Activated CD4-positive, alpha-beta T cell treated with anti-CD3 and anti-CD28 coated beads for 48 hours (primary cell): ENCODE measurements around the gene NID1.
"Not testable (repeated sequence)": the region's sequence is repeated elsewhere in the genome, so short reads cannot be mapped to it uniquely, and the experiment has no call there.

Experiments used
- DNase-seq: peaks from one replicate; pipeline ENCODE4 v3.0.0-alpha.2; 2020

The NID1 gene

DNA sequence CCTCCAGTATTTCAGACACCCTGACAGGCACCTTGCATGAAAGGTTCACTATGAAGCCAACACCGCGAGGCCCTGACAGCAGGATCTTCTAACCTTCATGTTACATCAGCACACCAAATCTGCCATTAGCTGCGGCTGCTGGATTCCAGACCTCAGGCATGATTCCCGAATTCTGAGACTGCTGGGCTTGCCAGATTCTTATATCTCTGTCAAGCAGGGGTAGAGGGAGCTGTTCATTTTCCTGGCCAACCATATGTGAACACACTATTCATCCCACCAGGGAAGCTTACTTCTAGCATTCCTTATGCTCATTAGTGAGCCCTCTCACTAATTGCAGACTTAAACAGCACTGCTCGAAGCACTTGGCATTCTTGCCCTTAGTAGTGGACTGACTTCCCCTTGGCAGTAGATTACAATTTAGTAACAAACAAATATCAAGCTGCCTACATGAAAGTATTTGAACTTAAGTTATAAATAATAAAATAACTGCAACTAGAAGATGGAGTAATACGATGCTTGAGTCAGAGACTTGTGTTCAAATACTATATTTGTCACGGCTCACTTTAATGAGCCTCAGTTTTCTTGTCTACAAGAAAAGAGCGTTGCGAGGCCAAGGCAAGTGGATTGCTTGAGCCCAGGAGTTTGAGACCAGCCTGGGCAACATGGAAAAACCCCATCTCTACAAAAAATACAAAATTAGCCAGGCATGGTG lies 43.3 kb downstream of the NID1 start:
- no peak for DNase-seq

DNA sequence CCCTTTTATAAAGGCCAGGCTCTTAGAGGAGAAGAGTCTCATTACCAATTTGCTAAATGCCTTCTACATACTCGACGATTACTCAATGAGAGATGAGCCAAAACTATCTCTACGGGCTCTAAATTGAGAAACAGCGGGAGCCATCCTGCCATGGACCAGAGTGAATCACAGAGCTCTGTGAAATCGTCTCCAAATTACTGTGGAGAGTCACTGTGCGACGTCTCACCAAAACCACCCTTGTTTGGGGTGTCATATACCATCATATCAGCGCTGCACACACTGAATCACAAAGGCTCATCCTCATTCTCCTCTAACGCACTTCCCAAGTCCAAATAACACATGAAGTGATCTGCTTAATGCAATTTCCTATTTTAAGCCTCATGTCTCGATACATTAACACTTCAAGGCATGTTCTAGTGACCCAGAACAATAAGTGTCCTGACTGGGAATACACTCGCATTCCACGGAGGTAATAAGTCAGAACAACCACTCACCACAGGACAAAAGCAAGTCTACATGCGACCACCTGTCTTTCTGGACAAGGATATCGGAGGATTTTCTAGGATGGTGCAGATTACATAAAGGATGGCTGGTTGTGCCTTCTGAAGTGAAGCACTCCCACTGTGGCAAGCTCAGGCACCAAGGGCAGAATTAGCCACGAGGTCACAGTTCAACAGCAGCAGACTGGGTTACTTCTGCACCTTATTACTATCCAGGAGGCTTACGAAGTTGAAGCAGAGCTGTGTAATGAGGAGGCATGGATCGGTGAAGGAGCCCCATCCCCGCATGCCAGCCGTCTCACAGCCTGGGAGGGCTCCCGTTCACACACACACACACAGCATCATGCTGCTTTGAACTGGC lies 44.3 kb downstream of the NID1 start:
- no peak for DNase-seq

DNA sequence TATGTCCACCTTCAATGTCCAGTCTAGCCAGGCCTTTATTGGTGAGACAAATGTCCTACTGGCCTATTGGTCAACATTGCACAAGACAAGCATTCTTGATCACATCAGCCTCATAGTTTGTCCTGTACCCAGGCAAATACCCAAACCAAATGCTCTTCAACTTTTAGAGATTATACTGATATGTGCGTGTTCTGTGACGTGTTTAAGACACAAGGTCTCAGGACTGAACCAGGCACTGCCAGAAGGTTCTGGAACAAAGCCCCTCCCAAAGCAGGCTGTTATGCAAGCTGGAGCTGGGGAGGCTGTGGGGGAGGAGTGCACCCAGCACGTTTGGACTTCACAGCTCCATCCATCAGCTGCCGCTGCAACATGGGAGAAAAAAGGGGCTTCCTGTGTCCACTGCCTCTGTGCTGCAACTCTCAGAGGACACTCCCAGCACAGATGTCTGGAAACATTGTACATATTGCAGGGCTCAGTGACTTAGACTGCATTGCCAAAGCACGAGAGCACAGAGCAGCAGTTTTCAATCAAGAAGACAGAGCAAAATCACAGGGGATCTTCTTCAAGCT lies 45.9 kb downstream of the NID1 start:
- no peak for DNase-seq

DNA sequence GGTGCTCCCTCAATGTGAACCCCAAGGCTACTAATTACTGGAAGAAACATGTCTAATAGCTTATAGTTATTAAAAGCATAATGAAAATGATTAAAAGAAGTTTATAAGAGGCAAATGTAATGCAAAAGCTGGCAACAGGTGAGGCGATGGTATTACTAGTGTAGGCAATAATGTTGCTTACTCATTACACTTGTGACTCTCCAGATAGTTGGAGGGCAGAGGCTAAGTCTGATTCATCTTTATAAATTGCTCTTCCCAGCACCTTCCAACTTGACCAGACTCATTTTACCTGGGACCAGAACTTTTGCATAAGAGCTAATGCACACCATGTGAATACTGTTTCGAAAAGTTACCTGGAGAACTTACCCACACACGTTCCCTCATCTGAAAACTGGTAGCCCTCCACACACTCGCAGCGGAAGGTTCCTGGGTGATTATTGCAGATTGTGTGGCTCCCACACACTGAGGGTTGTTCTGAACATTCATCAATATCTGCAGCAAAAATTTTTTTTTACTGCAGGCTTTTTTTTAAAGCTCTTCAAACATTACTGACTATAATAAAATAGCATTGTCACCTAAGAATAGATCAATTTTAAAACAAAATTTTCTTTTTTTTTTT lies 48.0 kb downstream of the NID1 start:
- no peak for DNase-seq

DNA sequence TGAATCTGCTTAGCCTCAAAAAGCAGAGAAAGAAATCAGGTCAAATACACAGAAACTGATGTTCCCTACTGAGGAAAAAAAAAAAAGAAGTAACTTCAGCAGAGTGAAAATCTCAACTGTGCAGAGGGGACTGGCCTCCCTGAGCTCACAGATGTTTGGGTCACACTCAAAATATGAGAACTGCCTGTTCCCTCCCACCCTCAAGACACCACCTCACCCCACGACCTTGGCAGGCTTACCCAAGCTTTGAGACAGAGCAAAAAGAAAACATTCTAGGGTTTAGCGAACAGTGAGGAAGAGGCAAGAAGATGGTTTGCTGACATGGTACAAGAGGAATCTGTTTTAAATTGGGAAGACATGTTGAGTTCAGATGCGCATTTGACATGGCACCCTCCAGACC lies 48.8 kb downstream of the NID1 start:
- DNase-seq, result no peak

DNA sequence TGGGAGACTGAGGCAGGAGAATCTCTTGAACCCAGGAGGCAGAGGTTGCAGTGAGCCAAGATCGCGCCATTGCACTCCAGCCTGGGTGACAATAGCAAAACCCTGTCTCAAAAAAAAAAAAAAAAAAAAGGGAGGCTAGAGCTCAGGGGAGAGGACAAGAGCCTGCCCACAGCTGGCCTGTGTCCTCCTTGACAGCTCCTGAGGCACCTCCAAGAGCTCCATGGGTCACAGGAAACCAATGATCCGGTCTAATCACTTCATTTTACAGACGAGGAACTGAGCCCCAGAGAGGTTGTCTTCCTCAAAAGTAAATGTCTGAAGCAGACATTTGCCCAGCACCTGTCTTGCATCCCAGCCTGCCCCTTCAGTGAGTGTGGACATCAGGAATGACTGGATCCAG lies 49.4 kb downstream of the NID1 start:
- DNase-seq, result no peak

DNA sequence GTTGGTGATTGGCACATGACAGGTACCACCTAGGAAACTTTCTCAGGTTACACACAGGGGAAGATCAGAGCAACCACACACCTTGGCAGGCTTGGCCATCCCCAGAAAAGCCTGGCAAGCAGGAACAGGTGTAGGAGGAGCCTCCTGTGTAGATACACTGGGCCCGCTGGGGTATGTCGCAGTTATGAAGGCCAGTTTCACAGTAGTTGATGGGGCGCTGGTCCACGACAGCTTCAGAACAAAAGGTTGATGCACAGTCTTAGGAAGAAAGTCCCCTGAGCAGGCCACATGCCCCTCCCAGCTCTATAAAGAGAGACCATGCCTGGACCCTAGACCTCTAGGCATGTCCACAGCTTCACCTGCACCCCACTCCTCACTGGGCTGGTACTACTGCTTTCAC lies 51.6 kb downstream of the NID1 start:
- DNase-seq, result no peak

DNA sequence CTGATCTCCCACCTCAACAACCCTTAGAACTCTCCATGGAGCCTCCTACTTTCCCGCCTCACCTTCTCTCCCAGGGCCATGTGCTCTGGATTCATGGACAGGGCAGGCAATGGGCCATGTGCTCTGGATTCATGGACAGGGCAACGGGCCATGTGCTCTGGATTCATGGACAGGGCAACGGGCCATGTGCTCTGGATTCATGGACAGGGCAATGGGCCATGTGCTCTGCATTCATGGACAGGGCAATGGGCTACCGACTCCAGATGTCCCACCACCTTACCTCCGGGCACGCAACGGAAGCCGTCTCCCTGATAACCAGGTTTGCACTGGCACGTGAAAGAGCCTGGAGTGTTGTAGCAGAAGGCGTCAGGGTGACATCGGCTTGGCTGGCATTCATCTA lies 53.2 kb downstream of the NID1 start:
- DNase-seq, result no peak

DNA sequence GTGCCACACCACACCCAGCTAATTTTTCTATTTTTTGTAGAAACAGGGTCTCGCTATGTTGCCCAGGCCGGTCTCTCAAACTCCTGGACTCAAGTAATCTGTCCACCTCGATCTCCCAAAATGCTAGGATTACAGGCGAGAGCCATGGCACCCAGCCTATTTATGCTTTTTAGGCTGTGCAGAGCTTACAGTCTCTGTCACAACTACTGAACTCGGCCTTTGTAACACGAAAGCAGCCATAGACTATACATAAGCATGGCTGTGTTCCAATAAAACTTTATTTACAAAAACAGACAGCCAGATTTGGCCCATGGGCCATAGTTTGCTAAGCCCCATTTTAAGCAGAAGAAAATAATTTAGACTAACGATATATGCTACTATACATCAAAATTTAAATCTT lies 54.4 kb downstream of the NID1 start:
- no peak for DNase-seq

DNA sequence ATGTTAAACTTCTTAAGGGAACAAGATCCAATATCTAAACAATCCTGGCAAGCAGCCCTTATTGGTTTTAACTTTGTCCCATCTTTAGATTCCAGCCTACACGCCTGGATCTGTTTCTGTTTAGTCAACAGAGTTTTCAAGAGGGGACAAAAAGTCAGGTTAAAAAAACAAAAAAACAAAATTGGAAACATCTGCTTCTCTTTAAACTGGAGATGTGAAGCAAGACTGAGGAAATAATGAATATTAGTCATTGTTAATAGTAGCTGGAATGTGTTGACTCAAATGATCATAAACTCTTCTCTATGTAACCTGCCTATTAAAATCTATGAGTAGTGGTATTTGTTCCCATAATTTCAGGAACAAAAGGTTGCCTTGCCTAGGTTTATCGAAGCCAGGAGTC lies 55.0 kb downstream of the NID1 start:
- no peak for DNase-seq

DNA sequence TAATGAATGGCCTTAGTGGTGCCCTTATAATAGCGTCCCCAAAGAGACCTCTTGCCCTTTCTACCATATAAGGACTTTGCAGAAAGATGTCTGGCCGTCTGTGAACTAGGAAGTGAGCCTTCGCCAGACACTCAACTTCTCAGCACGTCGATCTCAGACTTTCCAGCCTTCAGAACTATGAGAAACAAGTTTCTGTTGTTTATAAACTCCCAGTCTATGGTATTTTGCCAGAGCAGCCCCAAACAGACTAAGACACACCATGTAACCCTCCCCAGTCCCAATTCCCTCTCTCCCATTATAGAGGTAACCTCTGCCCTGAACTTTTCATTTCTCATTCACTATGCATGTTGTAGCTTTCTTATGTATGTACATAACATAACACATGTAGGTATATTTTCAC lies 55.7 kb downstream of the NID1 start:
- no peak for DNase-seq

DNA sequence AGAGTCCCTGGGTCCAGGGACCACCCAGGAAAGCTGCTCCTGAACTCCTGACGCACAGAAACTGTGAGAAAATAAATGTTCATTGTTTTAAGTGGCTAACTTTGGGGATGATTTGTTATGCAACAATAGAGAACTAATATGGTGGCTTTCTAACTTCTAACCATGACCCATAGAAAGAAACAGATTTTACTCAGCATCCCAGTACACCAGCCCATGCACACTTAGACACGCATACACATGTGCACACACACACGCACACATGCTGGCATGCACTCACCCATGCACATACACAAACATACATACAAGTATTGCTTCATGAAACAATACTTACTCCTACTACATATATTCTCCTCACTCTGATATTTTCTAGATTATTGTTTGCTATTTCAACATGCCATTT lies 57.1 kb downstream of the NID1 start:
- DNase-seq, result no peak

DNA sequence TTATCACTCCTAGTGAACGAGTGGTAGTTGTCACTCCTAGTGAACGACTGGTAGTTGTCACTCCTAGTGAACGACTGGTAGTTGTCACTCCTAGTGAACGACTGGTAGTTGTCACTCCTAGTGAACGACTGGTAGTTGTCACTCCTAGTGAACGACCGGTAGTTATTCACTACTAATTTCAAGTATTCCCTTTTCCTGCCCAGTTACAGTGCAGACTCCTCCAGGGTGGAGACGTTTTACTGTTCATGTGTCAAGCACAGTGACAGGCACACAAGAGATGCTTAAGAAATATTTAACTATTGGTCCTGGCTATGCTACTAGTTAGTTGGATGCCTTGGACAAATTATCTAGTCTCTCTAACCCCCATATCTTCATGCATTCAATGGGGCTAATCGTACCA lies 61.8 kb downstream of the NID1 start:
- not testable (repeated sequence) for DNase-seq

DNA sequence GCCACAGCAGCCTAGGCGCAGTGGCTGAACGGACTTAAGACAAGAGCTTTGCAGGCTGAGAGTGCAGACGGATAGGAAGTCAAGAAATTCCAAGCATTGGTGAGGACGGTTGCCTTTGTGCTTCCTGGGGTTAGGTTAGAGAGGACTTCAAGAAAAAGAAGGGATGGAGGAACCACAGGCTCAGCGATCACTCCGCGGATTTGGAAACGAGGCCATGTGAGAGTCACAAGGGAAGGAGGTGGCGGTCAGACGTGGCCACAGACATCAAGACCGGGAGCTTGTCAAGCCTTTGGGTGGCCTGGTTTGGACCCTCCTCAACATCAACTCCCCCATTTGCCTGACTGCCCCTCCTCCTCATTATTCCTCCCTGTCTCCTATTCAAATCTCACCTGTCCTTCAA lies 62.3 kb downstream of the NID1 start:
- no peak for DNase-seq

DNA sequence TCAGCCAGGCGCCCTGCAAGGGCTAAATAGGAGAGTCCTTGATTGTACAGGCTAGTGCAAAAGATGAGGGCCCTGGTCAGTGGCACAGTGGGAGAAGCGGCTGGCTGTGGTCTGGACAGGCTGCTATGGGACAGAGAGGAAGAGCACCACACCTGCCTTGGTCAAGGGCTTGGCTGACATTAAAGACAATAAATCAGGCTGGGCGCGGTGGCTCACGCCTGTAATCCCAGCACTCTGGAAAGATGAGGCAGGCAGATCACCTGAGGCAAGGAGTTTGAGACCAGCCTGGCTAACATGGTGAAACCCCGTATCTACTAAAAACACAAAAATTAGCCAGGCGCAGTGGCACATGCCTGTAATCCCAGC lies 62.9 kb downstream of the NID1 start:
- no peak for DNase-seq

DNA sequence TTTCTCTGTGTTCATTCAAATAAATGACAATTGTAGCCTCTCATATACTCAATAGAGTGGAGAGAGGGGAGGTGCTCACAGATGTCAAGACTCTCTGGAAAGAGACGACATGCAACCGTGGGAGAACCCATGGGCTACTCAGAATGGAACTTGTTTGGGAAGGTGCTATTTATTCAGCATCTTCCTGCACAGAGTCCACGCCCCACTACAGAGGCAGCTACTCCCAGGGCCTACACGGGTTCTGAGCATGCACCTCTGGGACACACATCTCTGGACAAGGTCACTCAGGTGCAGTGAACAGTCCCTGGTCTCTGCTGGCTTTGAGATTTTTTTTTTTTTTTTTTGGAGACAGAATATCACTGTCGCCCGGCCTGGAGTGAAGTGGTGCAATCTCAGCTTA lies 64.1 kb downstream of the NID1 start:
- no peak for DNase-seq

DNA sequence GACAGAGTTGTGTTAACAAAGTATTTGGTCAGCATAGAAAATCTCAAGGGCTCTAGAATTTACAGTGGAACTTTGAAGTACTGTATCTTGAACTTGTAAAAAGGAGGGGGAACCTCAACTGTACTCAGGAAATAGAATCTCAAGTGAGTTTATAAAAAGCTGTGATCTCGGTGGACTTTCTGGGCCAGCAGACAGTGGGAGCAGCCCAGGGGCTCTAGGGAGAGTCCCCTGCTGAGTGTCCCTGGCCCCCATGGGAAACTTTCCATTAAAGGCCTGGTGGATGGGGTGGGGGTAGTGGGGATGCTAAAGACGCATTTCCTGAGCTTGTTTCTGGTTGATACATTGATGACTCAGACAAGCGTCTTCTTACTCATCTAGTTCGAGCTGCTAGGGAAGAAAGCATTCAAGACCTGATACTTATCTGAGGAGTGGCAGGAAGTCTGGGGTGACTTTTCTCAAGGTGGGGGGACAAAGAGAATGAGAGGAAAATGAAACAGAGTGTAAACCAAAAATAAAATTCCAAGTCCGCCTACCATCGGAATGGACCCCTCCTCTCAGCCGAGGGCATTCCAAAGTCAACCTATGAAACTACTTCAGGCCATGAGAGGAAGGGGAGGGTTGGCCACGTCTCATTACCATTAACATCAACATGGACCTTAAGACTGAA lies 65.5 kb downstream of the NID1 start:
- peak; percentile 77 for DNase-seq

DNA sequence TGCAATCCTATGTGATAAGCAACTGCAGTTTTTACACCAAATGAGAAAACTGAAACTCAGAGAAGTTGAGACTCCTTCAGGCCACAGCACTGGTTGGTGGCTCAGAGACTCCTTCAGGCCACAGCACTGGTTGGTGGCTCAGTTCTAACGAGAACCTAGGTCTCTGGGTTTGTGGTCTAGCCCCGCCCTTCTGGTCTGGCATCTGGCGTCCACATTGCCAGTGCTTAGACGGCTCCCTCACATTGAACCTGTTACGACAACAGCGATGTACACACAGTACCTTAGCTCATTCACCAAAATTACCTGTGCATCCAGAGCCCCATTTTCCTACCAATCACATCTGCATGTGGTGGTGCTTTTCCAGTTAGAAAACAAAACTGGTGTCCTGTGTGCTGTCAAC lies 66.1 kb downstream of the NID1 start:
- DNase-seq, result peak; percentile 66

DNA sequence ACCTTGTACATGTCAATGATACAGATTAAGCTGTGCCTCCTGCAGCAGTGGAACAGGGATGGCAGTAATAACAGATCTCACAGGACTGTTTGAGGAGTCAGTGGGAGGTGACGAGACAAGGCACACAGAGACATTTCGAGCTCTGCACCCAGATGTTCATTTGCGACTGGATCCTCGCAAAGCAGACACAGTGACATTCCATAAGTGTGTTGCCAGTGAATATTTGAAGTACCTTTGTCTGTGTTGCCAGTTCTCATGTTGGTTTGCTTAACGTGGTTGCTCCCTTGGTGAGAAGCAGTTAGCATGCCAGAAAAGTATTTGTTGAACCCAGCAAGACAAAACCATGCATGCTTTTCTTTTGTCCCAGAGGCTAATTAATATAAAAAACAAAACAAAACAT lies 67.0 kb downstream of the NID1 start:
- no peak for DNase-seq

DNA sequence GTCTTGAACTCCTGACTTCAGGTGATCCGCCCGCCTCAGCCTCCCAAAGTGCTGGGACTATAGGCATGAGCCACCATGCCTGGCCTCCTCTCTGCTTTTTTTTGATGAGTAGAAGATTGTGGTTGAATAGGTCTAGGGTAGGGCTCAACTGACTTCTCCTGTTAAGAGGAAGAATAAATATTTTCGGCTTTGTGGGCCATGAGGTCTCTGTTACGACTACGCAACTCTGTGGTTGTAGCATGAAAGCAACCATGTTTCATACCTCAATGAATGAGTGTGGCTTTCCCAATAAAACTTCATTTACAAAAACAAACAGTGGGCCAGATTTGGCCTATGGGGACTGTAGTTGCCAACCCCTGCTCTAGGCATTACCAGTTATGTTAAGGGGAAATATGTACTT lies 67.8 kb downstream of the NID1 start:
- no peak for DNase-seq

DNA sequence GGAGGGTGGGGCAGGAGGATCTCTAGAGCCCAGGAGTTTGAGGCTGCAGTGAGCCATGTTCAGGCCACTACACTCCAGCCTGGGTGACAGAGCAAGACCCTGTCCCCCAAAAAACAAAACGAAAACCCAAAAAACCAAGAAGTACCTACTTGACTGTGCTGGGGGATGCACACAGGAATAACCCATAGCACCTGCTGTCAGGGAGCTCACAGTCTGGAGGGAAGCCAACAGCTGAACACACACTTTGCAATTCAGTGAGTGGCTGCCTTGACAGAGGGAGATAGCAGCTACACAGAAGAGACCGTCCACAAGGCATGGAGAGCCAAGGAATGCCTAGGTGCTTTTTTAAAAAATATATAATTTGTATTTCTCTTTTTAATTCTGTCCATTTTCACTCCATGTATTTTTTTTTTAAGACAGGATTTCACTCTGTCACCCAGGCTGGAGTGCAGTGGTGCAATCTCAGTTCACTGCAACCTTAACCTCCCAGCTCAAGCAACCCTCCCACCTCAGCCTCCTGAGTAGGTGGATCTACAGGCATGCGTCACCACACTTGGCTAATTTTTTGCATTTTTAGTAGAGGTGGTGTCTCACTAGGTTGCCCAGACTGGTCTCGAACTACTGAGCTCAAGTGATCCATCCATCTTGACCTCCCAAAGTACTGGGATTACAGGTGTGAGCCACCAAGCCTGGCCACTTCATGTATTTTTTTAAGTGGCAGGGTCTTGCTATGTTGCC lies 68.7 kb downstream of the NID1 start:
- no peak for DNase-seq

DNA sequence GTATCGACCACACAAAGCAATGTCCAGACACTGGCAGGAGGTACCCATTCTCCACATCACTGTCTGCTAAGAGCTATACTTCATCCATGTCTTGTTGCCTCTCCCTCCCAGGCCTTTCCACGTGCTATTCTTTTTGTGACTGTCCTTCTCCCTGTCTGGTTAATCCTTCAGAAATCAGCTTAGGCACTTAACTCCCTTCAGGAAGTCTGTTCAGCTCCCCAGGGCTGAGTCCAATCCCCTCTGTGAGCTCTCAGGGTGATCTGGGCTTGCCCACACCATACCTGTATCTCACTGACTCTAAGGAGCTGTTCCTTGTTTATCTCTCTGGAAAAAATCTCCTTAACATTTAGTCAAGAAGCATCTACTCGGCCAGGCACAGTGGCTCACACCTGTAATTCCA lies 69.4 kb downstream of the NID1 start:
- no peak for DNase-seq

DNA sequence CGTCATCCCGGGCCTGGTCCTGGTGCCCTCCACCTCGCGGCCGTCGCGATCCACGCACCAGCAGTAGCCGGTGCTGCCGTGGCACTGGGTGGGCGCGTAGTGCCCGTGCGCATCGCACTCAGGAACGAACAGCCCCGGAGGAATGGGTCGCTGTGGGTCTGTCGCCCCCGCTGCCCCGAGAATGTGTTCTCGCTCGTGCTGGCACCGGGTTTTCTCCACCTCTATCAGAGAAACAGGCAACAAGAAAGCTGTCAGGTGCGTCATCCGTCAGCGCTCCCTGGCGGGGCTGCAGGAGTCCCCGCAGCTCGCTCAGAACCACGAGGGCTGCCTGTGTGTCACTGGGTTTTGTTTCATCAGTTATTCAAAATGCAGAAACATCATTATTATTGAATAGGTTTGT lies 71.2 kb downstream of the NID1 start:
- DNase-seq, result no peak
